GM18867 (cell line): ENCODE results near the gene TLX1.

ENCODE experiments used
- ATAC-seq: cut with Tn5 transposase; IDR thresholded peaks from one replicate; pipeline ENCODE4 v1.9.1; 2021; ENCODE audit warnings: mild to moderate bottlenecking, moderate library complexity; ENCODE audit not compliant: unreplicated experiment

Gene TLX1

DNA sequence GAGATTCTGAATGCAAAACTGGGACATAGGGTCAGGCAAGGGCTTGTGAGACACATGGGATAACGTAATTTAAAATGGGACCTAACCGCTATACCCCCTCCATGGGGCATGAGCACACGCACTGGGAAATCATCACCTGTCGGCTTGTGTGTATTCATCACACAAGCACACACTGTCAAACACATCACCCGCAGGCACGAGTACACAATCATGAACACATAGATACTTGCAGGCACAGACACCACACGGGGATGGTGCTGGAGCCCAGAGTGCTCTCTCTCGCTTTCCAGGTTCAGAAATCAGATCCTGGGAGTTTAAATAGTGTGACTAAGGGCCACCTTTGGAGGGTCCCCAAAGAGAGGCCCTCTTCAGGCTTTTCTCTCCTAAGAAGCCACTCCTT lies 19.6 kb upstream of the TLX1 start:
- ATAC-seq, result no peak

DNA sequence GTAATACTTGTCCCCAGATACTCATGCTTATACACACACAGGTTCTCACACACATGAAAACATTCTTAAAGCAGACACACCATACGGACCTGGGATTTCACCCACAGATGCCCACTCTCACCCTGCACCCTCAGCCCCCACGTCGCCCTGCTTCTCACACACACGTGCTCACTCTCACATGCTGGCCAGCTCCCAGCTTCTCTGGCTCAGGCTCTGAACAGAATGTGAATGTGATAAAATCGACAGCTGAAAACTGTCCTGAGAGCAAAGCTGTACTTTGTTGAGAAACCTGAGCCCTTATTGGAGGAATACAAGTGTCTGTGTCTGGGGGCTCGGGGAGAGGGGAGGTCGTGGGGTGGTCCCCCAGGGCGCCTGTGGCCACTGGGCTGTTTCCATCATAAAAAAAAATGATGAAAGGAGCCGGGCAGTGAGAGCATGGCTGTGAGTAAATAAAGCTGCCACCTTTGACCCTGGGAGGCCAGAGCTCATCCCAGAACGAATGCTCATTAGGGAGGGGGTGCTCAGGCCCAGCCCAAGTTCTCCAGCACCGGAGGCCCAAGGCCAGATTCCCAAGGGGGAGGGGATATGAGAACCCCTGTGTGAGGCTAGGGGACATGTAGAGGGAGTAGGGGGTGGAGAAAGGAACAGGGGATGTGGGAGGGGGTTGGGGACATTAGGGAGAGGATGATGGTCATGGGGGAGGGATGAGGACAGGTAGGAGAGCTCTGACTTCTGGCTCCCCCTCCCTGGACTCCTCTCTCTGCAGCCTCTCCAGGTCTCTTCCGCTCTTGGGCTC lies 18.1 kb upstream of the TLX1 start:
- ATAC-seq, result no peak

DNA sequence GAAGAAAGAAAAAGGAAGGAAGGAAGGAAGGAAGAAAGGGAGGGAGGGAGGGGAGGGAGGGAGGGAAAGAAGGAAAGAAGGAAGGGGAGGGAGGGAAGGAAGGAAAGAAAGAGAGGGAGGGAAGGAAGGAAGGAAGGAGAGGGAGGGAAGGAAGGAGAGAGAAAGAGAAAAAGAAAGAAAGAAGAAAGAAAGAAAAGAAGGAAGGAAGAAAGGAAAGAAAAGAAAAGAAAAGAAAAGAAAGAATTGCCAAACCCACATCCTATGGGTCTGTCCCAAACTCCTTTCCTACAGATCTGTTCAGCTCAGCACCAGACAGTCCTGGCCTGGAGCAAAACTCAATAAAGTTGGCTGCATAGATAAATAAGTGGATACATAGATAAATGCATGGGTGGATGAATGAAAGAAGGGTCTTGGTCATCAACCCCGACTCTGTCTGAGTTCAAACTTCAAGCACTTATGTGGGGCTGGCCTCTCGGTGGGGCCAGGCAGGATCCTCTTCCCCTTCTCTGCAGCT lies 17.2 kb upstream of the TLX1 start:
- ATAC-seq, result no peak

DNA sequence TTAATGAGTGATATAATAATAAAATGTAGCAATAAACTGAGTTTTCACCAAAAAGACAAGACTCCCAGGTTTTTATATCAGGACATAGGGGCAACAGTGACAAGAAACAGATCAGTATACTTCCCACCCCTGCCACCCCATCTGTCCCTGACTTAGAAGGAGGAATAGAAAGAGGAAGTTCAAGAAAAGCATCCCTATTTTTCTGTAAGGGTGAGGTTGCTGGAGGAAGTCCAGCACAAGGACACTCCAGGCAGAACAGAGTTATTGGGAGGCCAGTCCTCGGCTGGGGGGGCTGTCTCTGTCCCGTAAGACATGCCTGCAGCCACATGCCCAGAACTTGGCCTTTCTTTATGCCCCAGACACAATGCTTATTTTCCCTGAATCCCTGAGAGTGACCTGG lies 16.5 kb upstream of the TLX1 start:
- ATAC-seq, result no peak

DNA sequence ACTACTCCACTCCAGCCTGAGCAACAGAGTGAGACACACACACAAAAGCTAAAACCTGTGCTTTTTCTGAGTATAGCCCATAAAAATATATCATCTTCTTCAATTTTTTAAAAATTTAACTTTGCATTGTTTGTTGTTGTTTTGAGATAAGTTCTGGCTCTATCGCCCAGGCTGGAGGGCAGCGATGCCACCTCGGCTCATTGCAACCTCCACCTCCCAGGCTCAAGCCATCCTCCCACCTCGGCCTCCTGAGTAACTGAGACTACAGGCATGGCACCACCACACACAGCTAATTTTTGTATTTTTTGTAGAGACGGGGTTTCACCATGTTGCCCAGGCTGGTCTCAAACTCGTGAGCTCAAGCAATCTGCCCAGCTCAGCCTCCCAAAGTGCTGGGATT lies 14.3 kb upstream of the TLX1 start:
- ATAC-seq, result no peak

DNA sequence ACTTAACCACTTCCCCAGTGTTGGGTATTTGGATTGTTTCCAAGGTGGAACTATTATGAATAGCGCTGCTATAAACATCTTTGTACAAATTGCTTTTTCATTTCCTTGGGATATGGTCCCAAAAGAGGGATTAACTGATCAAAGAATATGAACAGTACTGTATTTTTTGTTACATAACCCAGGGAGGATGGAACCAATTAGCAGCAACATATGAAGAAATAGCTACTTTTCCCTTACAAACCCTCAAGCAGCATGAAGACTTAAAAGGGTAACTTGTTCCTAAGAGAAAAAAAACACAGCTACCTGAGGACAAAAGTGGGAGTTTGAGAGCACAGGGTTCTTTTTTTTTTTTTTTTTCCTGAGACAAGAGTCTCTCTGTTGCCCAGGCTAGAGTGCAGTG lies 13.1 kb upstream of the TLX1 start:
- ATAC-seq, result no peak

DNA sequence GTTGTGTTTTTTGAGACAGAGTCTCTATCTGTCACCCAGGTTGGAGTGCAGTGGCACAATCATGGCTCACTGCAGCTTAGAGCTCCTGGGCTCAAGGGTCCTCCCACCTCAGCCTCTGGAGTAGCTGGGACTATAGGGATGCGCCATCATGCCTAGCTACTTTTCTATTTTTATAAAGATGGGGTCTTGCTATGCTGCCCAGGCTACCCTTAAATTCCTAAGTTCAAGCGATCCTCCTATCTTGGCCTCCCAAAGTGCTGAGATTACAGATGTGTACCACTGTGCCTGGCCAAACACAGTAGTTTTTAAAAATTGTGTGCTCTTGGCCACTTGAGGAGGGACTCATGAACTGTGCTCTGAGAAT lies 10.6 kb upstream of the TLX1 start:
- no peak for ATAC-seq

DNA sequence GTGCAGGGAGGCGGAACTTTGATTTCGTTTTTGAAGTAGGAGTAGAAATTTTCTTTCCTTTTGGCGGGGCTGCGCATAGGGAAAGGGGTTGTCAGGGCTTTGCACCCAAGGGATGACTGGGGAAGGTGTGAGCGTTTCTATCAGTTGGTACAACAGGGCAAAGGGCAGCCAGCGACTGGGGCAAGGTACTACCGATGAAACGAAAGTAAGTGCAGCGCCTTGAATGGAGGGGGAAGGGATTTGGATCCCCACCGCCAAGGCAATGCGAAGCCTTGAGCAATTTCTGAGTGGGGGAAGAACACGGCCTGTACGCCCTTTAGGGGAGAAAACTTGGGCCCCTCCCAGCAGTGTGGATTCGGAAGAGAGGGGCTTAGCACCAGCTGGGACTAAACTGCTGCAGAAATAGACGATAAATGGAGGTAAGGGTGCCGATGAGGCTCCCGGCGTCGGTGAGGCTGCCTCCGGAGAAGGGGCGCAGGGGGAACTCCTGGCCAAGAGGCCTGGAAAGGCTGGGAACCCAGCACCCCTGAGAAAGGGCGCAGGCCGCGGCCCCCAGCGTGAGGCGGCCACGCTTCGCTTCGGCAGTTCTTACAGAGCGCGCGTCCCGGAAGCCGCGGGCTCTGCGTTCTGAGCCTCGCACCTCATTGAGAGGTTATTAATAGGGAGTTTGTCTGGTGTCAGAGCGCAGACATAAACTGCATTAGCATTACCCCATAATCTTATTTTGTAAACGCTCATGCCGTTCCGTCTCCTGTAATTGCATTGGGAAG lies 10.0 kb upstream of the TLX1 start:
- no peak for ATAC-seq

DNA sequence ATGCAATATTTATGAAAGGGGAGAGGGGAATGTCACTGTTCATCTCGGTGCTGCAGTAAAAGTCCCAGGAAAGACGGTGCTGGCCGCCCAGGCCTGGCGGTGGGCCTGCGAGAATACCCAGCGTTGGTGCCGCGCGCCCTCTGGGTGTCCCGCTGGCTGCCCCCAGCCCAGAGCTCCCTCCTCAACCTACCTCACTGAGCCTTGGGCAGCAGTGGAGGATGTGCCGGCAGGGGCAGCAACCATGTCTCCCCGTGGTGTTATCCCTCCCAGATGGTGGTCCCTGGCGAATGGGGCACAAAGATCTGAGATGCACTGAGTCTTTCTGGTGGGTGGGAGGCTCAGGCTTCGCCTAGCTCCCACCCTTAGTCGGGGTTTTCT lies 9.5 kb upstream of the TLX1 start:
- no peak for ATAC-seq

DNA sequence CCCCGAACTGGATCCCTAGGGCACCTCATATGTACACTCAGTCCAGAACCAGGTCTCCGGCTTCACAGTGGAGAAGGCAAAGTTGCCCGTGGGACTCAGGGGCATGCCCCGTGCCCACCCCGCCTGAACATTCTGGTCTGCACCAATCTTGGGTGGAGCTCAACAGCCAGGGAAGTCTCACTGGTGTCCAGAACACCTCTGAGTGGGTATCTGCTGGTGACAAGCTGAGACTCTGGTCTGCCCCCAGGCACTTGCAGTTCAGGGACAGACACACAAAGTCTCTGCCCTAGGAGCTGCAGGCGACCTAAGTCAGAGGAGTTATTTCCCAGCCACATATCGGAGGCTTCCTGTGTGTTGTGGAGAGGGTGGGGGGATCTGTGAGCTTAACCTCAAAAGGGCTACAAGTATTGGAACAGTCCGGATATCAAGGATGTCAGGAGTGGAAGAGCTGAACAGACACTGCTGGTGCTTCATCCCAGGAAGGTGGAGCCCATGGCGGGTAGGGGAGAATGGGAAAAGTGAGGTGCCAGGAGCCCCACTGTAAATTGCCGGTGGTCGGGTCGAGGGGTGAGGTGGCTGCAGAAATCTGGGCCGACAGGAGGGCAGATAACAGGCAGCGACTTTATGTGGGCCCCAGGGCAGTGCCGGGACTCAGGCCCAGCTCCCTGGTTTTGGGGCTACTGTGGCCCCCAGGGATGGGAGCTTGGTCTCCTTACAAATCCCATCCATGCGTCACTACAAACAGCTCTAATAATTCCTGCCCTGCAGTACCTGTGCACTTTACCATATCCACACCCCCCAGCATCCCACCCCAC lies 8.6 kb upstream of the TLX1 start:
- no peak for ATAC-seq

DNA sequence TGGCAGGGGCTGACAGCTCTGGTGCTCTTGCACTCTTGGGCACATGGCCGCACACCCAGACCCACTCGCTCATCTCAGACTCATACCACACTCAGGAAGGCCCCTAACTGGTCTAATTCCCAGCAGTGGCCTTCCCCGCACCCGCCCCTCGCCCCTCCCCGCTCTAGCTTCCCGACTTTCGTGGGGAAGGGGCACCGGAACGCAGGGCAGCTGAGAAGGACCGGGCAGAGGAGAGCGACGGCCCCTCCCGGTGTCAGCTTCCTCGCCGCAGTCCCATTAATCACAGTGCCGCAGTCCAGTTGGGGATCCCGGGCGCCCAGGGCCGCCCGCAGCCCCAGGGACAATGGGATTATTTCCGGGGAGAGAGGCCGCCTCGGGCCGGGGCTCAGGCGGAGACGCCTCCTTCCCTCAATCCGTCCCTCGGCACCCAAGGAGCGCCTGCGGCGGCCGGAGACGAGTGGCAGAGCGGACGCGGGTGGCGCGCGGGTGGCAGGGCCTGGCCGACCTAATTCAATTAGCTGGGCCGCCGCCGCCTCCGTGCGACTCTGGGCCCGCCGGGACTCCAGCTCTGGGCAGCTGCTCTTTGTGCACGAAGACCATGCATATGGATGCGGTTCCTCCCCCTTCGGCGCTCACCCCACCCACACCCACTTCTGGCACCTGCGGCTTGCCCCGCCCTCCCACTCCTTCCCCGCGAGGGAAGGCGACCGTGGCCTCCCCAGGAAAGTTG lies 7.8 kb upstream of the TLX1 start:
- ATAC-seq, result no peak

DNA sequence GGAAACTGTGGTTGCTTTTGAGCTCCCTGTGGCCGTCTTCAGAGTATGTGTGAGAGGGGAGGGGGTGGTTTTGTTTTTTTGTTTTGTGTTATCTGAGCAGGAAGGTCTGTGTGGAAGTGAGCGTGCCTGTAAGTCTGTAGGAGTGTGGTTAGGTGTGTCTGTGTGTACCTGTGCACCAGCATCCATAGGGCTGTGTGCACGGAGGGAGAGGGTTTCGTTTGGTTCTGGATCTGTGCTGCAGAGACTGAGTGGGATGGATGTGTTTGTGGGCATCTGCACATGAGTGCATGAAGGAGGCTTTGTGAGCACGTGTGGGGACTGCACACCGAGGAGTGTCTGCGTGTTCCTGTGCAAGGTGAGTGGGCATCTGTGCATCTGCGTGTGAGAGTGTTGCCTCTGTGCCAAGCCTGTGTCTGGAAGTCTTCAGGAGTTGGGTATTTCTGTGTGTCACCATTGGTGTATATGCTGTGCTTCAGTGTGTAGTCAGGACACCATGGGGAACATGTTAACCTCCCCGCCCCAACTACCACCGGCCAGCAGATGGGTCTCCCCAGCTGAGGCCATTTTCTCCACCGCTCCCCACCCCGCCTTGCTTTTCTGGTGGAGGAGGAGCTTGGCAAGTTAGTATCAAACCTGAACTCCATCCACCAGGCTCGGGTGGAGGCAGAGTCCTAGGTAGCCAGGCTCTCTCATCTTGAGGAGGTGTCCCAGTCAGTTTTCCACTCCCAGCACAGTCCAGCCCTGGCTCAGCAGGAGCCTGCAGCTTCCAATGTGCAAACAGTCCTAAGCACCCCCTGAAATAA lies 7.1 kb upstream of the TLX1 start:
- ATAC-seq, result no peak

DNA sequence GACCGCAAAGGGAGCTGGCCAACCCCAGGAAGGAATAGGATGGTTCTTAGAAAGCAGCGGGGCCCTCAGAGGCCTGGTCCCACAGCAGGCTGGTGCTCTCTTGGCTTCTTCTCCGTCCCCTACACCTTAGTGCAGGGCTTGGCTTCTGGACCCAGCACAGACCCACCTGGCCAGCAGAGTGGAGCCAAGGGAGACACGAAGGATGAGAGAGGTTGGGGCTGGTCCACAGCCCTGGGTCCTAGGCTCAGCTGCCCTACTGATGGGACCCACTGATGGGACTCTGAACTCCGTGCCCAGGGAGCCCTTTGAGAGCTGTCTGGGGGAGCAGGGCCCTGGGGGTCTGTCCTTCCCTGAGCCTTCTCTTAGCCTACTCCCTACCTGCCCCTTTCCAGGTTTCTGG lies 6.2 kb upstream of the TLX1 start:
- ATAC-seq, result no peak

DNA sequence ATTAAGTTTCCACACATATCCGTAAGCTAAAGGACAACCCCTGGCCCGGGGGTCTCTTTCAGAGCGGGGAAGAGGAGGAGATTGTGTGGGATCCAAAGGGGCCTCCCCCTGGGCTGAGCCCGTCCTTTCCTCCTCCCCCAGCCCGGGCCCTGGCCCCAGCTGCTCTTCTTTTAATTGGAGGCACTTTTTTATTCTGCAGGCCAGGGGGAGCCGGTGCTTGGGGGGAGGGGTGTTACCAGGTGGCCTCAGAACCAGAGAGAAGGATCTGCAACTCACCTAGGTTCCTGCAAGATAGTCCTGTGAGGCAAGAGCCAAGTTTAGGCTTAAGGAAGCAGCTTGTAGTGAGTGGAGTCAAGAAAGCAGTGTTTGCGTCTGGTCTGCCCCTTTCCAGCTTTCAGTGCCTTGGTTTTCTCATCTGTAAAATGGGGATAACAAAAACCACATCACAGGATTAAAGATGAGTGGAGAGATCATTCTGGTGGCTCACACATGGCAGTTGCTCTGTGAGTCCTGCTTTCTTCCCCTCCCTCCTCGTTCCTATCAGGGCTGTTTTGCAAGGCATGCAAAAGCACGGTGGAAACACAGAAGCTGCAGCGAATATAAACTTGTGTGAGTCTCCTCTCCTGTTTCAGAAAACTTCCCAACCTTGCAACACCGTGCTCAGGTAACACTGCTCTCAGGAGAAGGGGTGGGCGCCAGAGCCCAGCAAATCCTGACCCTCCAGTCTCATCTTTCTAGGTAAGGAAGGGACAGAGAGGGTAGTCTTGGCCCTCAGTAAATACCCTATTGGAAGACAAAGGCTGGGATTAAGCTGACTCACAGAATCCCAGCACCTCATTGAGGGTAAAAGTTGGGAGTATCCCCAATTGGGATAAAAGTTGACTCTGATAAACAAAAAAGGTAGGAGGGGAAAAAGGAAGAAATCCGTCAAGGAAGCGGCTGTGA lies 4.1 kb upstream of the TLX1 start:
- ATAC-seq, result no peak

DNA sequence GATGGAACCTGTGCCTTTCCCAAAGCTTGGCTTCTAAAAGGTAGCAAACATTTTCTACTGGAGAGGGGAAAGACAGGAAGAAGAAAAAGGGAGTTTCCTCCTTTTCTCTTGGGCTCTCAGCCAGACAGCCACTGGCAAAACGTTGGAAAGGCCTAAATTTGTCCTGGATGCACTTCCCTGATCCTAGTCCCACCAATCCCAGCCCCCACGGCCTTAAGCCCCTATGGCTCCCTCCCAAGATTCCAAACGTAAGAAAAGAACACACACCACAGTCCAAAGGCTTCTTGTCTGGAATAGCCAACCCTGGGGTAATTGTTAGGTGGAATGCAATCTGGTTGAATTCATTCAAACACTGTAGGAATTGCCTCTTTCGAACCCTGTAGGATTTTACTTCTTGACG lies 959 bp upstream of the TLX1 start:
- ATAC-seq, result no peak

DNA sequence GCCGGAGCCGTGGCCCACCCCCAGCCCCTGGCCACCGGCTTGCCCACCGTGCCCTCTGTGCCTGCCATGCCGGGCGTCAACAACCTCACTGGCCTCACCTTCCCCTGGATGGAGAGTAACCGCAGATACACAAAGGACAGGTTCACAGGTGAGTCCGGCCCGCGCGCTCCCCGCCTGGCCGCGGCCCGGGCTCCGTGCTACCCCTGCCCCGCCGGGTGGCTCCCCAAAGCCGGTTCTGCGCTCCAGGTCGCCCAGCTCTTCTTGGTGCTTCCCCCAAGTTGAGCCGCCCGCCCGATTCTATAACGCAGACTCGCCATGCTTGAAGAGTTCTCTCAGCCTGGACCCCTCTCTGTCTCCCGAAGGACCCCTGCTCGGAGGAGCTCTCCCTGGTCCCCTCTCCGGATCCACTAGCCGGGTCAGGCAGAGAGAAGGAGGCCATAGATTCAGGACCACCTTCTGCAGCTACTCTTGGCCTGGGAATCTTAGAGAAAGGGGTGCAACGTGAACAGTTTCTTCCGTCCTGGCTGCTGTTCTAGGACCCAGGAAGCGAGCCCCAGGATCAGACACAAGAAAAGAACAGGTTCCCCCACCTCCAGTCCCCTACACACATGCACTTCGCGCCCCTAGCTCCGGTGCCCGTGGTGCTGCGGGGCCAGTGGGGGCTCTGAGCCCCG lies 999 bp downstream of the TLX1 start:
- ATAC-seq, result no peak

DNA sequence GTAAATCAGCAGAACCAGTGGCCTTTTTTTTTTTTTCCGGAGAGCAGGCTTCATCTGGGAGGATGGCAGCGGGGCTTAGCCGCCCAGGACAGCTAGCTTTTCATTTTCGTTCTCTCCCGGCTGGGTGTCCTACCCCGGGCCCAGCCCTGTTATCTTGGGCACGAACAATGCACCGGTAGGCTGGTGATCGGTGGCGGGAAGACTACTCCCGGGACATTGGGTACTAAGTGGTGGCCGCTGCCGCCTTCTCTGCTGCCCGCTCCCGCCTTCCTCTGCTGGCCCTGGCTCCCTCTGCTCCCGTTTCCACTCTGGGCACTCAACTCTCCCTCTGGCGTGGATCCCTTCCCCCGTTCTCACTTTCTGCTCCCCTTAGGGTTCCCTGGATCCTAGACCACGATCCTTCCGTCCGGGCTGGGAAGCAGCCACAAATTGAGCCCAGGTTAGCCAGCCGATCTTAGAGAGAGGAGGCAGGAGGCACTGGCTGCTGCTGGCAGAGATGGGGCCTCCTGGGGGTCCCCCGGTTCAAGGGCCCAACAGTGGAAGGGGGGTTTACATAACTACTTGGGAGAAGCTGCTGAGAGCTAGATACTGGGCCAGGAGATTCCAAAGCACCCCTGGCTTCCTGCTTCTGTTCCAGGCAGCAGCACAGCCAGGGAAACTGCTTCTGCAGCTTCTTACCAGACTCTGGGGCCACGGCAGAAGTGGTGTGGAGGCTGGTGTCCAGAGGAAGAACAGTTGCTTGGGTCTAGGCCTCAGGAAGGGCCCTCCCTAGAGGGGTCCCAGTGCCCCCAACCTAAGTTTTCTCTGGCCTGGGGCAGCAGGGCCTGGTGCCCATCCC lies 1.8 kb downstream of the TLX1 start:
- no peak for ATAC-seq
